NCI-H146 (cell line): ENCODE results near the gene NLGN1.
A peak's percentile ranks its signal among the peaks of the same experiment; 100 is the strongest.

Experiments used
- DNase-seq: peaks from one replicate; lab custom pipeline; 2025; lab: John Stamatoyannopoulos, UW

Gene NLGN1

GRCh38 chr3:173639098-173639497 is 241.6 kb downstream of the NLGN1 start:
- DNase-seq = no peak

GRCh38 chr3:173641696-173642095 is 244.2 kb downstream of the NLGN1 start:
- no peak for DNase-seq

- no peak for DNase-seq
Measured at GRCh38 chr3:173644086-173645082, 246.8 kb downstream of the NLGN1 start.

DNA sequence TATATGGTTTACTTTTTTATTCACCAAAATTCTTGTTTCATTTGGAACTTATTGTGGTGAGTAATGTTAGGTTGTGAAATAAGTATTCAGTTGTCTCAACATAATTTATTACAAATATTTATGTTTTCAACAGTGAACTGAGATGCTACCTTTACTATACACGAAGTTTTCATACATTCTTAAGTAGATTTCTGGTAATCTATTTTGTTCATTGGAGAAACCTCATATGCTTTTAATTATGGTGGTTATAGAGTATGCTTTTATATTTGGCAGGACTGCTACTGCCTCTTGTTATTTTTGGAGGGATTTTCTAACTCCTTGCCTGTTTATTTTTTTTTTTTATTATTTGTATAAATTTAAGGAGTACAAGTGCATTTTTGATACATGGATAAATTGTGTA is 253.1 kb downstream of the NLGN1 start:
- no peak for DNase-seq

DNA sequence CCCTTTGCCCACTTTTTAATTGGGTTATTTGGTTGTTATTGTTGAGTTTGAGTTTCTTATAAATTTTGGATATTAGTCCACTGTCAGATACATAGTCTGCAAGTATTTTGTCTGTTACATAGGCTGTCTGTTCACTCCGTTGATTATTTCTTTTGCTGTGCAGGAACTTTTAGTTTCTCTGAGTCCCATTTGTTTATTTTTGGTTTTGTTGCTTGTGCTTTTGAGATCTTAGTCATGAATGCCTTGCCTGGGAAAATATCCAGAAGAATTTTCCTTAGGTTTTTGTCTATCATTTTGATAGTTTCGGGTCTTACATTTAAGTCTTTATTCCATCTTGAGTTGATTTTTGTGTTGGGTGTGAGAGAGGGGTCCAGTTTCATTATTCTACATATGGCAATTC is 254.5 kb downstream of the NLGN1 start:
- DNase-seq = no peak

- DNase-seq = no peak
Measured at GRCh38 chr3:173653781-173654180, 256.2 kb downstream of the NLGN1 start.

- no peak for DNase-seq
Measured at GRCh38 chr3:173659972-173660371, 262.4 kb downstream of the NLGN1 start.

DNA sequence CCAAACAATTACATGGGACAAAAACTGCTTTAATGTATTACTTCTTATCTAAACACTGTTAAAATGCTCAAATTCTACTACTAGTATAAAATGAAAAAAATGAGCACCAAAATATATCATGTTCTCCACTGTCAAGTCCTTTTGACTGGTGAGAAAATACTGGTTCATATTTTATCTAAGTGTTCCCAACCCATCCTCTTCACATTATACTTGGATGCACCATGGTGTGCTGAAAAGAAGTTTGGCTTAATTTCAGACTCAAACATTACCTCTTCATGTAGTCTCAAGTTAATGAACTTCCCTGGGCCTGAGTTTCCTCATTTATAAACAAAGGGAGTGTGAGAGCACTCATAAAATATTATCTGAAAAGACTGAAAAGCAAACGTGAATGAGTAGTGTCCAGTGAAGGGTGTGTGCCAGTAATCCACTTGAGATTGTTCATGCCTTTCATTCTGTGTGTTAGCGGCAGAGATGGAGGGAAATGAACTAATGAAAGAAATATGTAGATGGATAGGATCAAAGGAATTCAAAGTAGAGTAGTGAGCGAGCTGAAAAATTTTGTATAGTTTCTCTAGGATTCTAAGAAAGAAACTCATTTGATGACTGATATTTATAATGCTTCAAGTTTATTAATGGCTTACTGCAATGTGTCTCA is 263.2 kb downstream of the NLGN1 start:
- DNase-seq = no peak

DNA sequence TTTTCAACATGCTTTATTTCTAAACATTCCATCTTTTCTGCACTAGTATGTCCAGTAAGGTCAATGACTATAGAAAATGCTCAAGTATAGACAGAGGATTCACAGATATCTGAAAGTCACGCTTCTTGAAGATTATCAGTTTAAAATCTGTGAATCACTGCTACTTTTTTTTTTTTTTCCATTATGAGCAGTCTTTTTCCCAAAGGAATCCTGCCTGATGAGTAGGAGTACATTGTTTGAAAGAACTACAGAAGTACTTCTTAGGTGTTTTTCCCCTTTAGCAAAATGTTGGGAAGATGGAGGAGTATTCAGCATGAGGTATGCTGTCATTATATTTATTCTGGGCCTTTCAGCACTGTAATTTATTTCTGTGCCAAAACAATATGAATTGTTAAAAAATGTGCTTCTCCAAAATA is 266.2 kb downstream of the NLGN1 start:
- DNase-seq = no peak

DNA sequence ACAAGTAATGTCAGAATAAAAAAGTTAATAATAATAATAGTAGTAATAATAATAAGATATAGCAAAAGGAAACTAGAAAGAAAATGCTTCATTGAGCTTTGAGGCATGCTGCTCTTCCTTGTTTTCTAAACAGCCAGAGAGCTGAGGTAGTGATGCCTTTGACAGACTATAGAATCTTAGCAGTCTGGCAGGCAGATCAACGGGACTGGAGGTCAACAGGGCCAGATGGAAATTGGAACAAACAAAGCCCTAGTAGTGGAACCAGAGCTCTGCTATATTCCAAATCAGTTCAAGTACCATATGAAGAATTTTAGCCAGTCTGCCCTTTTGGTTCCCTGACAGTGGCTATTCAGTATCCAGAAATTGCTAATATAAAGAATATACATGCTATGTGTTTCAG is 278.6 kb downstream of the NLGN1 start:
- DNase-seq = no peak

- DNase-seq = no peak
Measured at GRCh38 chr3:173681188-173681678, 283.7 kb downstream of the NLGN1 start.

DNA sequence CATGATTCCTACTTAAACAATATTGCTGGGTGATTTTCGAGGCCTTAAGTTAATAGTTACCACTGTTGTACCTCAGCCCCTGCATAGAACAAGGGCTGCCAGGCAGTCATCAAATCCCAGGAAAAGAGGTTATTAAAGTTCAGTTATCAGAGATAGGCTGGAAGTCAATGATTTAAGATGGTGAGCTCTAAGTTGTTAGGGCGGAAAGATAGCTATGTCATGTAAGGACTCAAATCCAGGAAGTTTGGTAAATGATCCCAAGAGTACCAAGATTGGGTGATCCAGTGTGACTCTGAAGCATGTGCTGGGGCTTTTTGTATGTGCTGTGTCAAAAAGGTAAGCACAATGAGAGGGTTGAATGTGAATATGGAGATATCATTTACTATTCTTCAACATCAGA is 287.9 kb downstream of the NLGN1 start:
- no peak for DNase-seq

DNA sequence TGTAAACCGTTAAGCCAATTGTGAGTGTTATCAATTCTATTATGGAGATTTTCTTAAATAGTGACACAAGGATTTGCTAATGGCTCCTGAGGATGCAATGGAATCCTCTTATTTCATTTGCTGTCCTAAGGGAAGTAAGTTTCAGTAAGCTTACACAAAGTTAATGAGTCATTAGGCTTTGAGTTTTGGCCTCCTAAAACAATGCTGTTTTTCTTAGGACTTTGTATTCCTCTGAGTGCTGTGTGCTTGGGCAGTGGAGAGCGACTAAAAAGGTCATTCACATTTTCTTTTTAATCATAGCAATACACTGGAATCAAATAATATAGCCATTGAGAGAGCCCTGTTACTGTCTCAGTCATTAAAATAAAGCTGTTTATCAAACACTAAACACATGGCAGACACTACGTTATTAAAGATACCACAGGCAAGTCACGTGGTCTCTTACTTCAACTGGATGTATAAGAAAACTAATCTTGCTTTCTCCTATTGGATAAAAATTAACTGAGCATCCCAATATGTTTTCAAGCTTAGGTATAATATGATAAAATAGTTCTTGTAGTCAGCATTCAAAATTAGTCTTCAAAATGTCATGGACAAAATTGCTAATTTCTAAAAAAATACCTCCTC is 290.8 kb downstream of the NLGN1 start:
- DNase-seq = no peak

DNA sequence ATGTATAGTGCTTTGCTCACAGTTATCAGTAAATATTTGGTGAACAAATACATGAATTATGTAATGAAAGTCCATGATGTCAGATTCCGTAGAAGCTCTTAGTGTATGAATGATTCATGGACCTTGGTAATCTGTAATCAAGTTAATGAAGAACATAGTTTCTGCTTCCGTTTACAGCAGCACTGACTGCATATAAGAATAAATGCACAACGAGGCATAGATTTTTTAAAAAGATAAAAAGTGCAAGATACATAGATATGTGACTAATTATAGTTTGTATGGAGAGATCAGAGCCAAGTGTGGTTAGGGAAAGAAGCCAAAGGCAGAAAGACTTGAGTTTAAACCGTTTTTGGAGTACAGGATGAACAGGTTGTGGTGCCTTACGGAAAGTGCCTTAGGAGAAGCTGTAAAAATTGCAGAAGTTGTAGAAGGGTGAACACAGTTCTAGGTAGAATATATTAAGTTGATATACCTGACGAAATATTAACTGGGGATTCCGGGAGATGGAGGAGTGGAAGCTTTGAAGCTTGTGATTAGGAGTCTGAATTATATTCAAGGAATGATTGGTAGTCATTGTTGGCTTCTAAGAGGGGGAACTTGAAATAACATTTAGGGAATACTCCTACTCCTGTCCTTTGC is 293.1 kb downstream of the NLGN1 start:
- DNase-seq = no peak

GRCh38 chr3:173699353-173699752 is 301.8 kb downstream of the NLGN1 start:
- DNase-seq = no peak

GRCh38 chr3:173700336-173700735 is 302.8 kb downstream of the NLGN1 start:
- no peak for DNase-seq

GRCh38 chr3:173702561-173702960 is 305.0 kb downstream of the NLGN1 start:
- DNase-seq = peak; percentile 21

DNA sequence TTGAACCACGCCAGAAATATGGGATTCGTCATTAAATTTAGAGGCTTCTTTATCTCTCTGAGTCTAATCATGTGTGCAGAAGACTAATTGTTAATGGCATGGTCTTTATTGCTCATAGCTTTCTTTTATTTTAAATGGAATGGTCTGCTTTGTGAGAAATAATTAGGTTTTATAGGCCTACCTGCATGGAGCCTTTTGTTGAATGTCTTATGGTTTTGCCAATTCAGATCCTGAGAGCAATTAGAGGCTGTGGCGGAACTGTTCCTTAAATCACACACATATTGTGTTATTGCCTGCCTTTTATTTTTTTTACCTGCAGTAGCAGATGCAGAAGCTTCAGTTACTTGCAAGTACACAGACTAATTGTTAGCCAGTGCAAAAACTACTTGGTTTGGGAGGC is 306.2 kb downstream of the NLGN1 start:
- DNase-seq = peak; percentile 99

DNA sequence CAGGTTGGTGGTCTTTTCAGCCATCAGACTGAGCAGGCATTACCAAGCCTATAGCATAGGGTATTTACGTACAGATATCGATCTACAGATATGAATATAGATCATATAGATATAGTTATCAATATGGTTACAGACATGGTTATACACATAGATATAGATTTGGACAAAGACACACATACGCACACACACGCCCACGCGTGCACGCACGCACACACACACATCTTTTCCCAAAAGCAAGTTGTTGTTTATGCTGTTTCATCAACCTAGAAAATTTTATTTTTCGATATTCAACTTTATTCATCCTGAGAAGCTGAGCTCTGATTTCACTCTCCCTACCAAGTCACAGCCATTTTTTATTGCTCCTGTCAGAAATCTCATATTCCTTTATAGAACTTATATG is 309.1 kb downstream of the NLGN1 start:
- DNase-seq = no peak

DNA sequence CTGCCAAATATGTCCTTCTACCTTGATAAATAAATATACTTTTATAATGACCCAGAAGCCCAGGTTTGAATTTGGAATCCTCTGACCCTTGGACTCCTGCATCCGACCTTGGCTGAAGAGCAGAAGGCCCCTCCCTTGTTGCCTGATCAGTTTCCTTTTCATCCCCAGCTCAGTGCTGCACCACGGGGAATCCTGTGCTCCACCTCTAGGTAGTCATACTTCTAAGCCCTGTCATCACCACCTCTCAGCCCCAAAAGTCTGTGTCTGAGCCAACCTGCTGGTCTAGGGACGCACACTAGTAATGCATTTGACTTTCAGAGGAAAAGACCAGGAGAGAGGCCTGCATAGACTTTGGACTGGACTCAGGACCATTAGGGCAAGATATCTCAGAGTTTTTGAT is 310.6 kb downstream of the NLGN1 start:
- DNase-seq = no peak

GRCh38 chr3:173709026-173709425 is 311.5 kb downstream of the NLGN1 start:
- no peak for DNase-seq

DNA sequence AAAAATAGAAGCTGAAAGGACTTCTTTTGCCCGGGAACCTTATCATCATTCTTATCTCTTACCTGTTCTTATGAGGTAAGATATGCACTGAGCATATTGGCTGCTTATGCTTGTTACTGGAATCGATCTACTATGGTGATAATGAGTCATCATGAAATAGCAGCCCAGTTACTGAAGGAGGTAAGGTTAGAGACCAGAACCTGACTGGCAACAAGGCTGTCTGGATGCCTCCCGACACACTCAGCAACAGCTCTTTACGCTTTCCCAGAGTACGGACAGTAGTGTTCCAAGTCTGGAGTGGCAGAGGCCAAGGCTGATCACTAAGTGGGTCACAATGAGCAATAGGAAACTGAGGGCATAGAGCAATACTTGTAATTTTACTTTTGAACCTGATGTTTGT is 314.1 kb downstream of the NLGN1 start:
- DNase-seq = peak; percentile 91
